Measurements from ENCODE around the gene PSENEN. TPM values are rescaled to one million over a fixed set of nuclear protein-coding genes. Genes with fewer than 3 reads are reported as not detected.
A peak's percentile ranks its signal among the peaks of the same experiment; 100 is the strongest.

PSENEN gene
- total and polyA plus RNA-seq, 2 of the 8 experiments (the other 6 are each of a cell fraction or from before 2014, with no cell fraction given), result 66.7 to 75.3 TPM

- Histone ChIP-seq H2AK5ac (ENCODE audit: low read depth, low read length) (0 out of 2 replicates have a peak overlapping the region, but pooled peaks have one; percentile 7), H2BK15ac (ENCODE audit: low read length) (no peak overlapping the region), H3K27me3 (replicated peaks in 1 of 4; ENCODE audit: control insufficient read depth in 3 of 4, extremely low read depth in 1 of 4, insufficient read depth in 3 of 4, low read length in 3 of 4) (no peaks in the 10 kb centered on the region), H3K9me3 (ENCODE audit: insufficient read depth in 2 of 2, low read depth in 1 of 2, low read length in 1 of 2) (no peaks in the 10 kb centered on the region), H4K5ac (ENCODE audit: insufficient read length, low read depth, low read length) (no peak overlapping the region), H3K4me2 (ENCODE audit: insufficient read depth in 1 of 2, low read depth in 2 of 2, low read length in 2 of 2) (no peak overlapping the region; a peak in 2 of 4 replicates), H3K18ac (ENCODE audit: extremely low read depth, low read length) (no peak overlapping the region), H3K4me1 (replicated peaks in 1 of 4; ENCODE audit: control insufficient read depth in 3 of 4, insufficient read depth in 4 of 4, low read length in 3 of 4) (peaks cover 0 to 32% (median 16%) of the 10 kb centered on the region in 4 experiments; a peak in 6 of 7 replicates), H4K91ac (replicated peaks; ENCODE audit: insufficient read length, low read length) (no peak overlapping the region), H3K4ac (replicated peaks; ENCODE audit: insufficient read length, low read depth, low read length) (no peak overlapping the region), H4K20me1 (replicated peaks in 1 of 2; ENCODE audit: control insufficient read depth in 1 of 2, insufficient read depth in 2 of 2, low read length in 2 of 2) (peaks cover 6 to 8% of the 10 kb centered on the region in 2 experiments), H3K9ac (replicated peaks in 1 of 4; ENCODE audit: extremely low read depth in 1 of 4, low read depth in 3 of 4, low read length in 3 of 4) (no peak overlapping the region), H2AFZ (ENCODE audit: low read length) (no peak overlapping the region), H3K14ac (ENCODE audit: insufficient read length) (no peak overlapping the region), H3K23ac (ENCODE audit: insufficient read length) (no peak overlapping the region), H2BK20ac (ENCODE audit: low read length) (no peak overlapping the region), H3K23me2 (ENCODE audit: low read depth, low read length) (peaks cover 13% of the 10 kb centered on the region), H3K4me3 (ENCODE audit: extremely low read depth in 1 of 4, insufficient read depth in 2 of 4, low read depth in 3 of 4, low read length in 4 of 4) (no peak overlapping the region), H3K36me3 (ENCODE audit: control insufficient read depth in 2 of 4, insufficient read depth in 4 of 4, low read length in 3 of 4) (no peaks in the 10 kb centered on the region), H2BK12ac (ENCODE audit: low read depth, low read length) (no peak overlapping the region), H4K8ac (ENCODE audit: extremely low read depth, insufficient read depth, low read length) (no peak overlapping the region), H2BK120ac (replicated peaks; ENCODE audit: low read depth, low read length) (no peak overlapping the region), H3K56ac (replicated peaks; ENCODE audit: insufficient read length, low read depth, low read length) (no peak overlapping the region), H3K27ac (ENCODE audit: low read depth, low read length) (no peak overlapping the region), H3K79me2 (ENCODE audit: control insufficient read depth in 1 of 2, insufficient read depth in 2 of 2, low read length in 2 of 2) (peaks cover 0 to 7% of the 10 kb centered on the region in 2 experiments; a peak in 3 of 4 replicates), H2BK5ac (ENCODE audit: low read depth, low read length) (no peak overlapping the region), H3K79me1 (ENCODE audit: low read depth, low read length) (peaks cover 3% of the 10 kb centered on the region; the same call in 1 of the 2 replicates)
- CTCF ChIA-PET (ENCODE audit: partially characterized antibody), result interaction anchor here (0.6 to 6.6 kb wide), 12 partner anchors 11 to 253 kb away, joined by 3 to 105 read pairs (median 3); partner anchors contain the start of gene ZBTB32
- TF ChIP-seq CEBPB (IDR thresholded peaks at IDR 0.05; ENCODE audit: low read depth, low read length) (no peak), GTF2F1 (IDR thresholded peaks at IDR 0.05; ENCODE audit: borderline replicate concordance, low read depth, low read length) (no peak), SIN3A (conservative IDR thresholded peaks at IDR 0.05 in 1 of 2, IDR thresholded peaks at IDR 0.05 in 1 of 2; ENCODE audit: low read depth in 1 of 2, low read length in 2 of 2) (no peak), YY1 (IDR thresholded peaks at IDR 0.05; ENCODE audit: low read depth, low read length) (no peak), SP1 (IDR thresholded peaks at IDR 0.05; ENCODE audit: low read depth, low read length) (no peak), SRF (IDR thresholded peaks at IDR 0.05; ENCODE audit: low read depth, low read length) (no peak)
- POLR2A ChIA-PET (ENCODE audit: partially characterized antibody), result interaction anchor here (0.9 to 4.9 kb wide), 10 partner anchors 11 to 101 kb away, joined by 3 to 28 read pairs (median 4); partner anchors contain the start of genes HAUS5, PRODH2 and ZBTB32
- DNase-seq (ENCODE audit: low read depth in 1 of 2, low spot score in 2 of 2) (no peak), FAIRE-seq (no peak)
- WGBS, 2 experiments (ENCODE audit: extremely low coverage in 1 of 2, insufficient coverage in 1 of 2, insufficient read length in 1 of 2, insufficient replicate concordance in 2 of 2, low coverage in 1 of 2, low lambda C conversion rate in 2 of 2, missing lambda C conversion rate in 1 of 2), result 87% methylated on average over 12 of the region's 12 CpGs; no CpG with 5 or more reads in 1 of the 2 experiments
Observed at GRCh38 chr19:35713904-35714495, 31.5 kb upstream of the PSENEN start.

Data from H1 (cell line).